ENCODE results near the gene ELAC2.
A peak's percentile ranks its signal among the peaks of the same experiment; 100 is the strongest.

ELAC2 gene

GRCh38 chr17:13014801-13015200 lies 3.0 kb downstream of the ELAC2 start:
- no peak for DNase-seq

- DNase-seq = no peak
Observed at GRCh38 chr17:13010959-13011358, 6.9 kb downstream of the ELAC2 start.

GRCh38 chr17:13008461-13008860 lies 9.4 kb downstream of the ELAC2 start:
- DNase-seq = no peak

- DNase-seq = no peak
Observed at GRCh38 chr17:13005530-13005929, 12.3 kb downstream of the ELAC2 start.

- DNase-seq = no peak
Observed at GRCh38 chr17:13004336-13004735, 13.5 kb downstream of the ELAC2 start.

- no peak for DNase-seq
Observed at GRCh38 chr17:13003927-13004326, 13.9 kb downstream of the ELAC2 start.

- no peak for DNase-seq
Observed at GRCh38 chr17:13003454-13003851, 14.4 kb downstream of the ELAC2 start.

GRCh38 chr17:13002761-13003453 lies 14.9 kb downstream of the ELAC2 start:
- DNase-seq = peak; percentile 11

- no peak for DNase-seq
Observed at GRCh38 chr17:13001991-13002615, 15.7 kb downstream of the ELAC2 start.

GRCh38 chr17:13000561-13000960 lies 17.3 kb downstream of the ELAC2 start:
- no peak for DNase-seq

- DNase-seq = no peak
Observed at GRCh38 chr17:12998874-12999273, 19.0 kb downstream of the ELAC2 start.

- no peak for DNase-seq
Observed at GRCh38 chr17:12998461-12998860, 19.4 kb downstream of the ELAC2 start.

- no peak for DNase-seq
Observed at GRCh38 chr17:12996941-12997340, 20.9 kb downstream of the ELAC2 start.

- no peak for DNase-seq
Observed at GRCh38 chr17:12996357-12996756, 21.5 kb downstream of the ELAC2 start.

GRCh38 chr17:12995896-12996295 lies 21.9 kb downstream of the ELAC2 start:
- DNase-seq = no peak

GRCh38 chr17:12995106-12995895 lies 22.5 kb downstream of the ELAC2 start:
- no peak for DNase-seq

GRCh38 chr17:12994341-12995074 lies 23.3 kb downstream of the ELAC2 start:
- DNase-seq = no peak

- no peak for DNase-seq
Observed at GRCh38 chr17:12993631-12994030, 24.2 kb downstream of the ELAC2 start.

- DNase-seq = no peak
Observed at GRCh38 chr17:12992676-12993075, 25.2 kb downstream of the ELAC2 start.

- no peak for DNase-seq
Observed at GRCh38 chr17:12990926-12991325, 26.9 kb downstream of the ELAC2 start.

GRCh38 chr17:12990041-12990808 lies 27.6 kb downstream of the ELAC2 start:
- DNase-seq = no peak

GRCh38 chr17:12987120-12987519 lies 30.7 kb downstream of the ELAC2 start:
- no peak for DNase-seq
